ENCODE measurements around the gene ANKRD28. TPM values are rescaled to one million over a fixed set of nuclear protein-coding genes. Genes with fewer than 3 reads are reported as not detected.
A peak's percentile ranks its signal among the peaks of the same experiment; 100 is the strongest.

ANKRD28 gene
- total RNA-seq, 1 donor from 2014 or later, result 21.6 TPM

DNA sequence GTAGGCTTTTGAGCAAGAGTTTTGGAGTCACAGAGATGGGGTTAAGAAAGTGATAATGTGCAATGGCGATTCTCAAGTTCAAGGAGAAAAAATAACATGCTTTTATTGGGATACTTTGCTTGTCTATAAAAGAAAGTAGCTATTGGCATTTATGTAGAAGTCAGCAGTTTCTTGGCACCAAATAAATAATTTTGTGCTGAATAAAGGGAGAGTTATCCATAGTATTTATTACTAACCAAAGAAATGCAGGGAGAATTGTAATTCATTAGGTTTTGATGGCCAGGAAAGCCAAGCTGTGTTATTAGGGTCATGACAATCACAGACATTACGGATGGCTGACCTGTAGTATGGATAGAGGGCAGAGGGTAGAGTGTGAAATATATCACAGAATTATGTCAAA, 163.1 kb downstream of the ANKRD28 start:
- Histone ChIP-seq H3K4me3 (no peak overlapping the region), H3K36me3 (no peaks in the 10 kb centered on the region), H3K9me3 (replicated peaks) (no peaks in the 10 kb centered on the region), H3K4me1 (peaks cover 54% of the 10 kb centered on the region), H3K27ac (replicated peaks) (peak overlapping the region; percentile 73), H3K27me3 (ENCODE audit: low read depth) (no peaks in the 10 kb centered on the region)
- intact Hi-C loops (cut with micrococcal nuclease), result loop anchor here (5.0 kb wide), 1 partner anchor 178 kb away; no protein-coding TSS in a partner anchor
- TF ChIP-seq, protein P1, sequence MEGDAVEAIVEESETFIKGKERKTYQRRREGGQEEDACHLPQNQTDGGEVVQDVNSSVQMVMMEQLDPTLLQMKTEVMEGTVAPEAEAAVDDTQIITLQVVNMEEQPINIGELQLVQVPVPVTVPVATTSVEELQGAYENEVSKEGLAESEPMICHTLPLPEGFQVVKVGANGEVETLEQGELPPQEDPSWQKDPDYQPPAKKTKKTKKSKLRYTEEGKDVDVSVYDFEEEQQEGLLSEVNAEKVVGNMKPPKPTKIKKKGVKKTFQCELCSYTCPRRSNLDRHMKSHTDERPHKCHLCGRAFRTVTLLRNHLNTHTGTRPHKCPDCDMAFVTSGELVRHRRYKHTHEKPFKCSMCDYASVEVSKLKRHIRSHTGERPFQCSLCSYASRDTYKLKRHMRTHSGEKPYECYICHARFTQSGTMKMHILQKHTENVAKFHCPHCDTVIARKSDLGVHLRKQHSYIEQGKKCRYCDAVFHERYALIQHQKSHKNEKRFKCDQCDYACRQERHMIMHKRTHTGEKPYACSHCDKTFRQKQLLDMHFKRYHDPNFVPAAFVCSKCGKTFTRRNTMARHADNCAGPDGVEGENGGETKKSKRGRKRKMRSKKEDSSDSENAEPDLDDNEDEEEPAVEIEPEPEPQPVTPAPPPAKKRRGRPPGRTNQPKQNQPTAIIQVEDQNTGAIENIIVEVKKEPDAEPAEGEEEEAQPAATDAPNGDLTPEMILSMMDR (IDR thresholded peaks at IDR 0.05; ENCODE audit: borderline replicate concordance), result no peak
- no peak for DNase-seq

DNA sequence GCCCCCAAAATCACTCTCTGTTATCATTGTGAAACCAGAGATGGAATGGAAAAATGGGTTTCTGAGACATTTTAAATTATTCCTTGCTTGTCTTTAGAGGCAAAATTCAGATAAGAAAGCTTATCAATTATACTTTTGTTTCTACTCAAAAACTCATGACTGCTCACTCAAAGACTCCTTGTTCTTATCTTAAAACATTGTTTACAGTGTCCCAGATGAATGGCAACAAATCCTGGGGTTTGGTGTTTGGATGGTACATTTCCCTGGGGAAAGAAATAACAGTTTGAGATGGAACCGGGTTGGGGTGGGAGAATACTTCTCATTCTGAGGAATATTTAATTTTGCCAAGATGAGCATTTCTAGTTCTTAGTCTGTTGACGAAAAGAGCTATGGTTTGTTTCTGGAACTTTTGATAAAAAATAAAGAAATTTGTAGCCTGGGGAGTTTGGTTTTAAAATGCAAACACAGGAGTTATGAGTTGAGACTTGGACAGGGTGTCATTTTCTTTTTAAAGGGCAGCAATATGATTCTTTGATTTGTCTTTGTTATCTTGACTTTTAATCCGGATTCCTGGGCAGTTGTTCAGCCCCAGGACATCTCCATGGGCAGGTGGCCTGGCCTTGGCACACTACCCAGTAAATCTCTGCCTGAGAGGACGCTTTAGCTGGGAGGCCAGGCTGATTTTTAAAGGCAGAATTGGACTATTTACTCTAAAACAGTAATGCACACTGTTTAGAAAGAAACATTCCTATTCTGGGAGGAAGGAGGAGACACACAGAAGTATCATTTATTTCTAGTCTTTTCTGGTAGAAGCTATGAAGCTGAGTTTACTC, 163.8 kb downstream of the ANKRD28 start:
- Histone ChIP-seq H3K27ac (replicated peaks) (peak overlapping the region; percentile 73), H3K9me3 (replicated peaks) (no peaks in the 10 kb centered on the region), H3K4me1 (peaks cover 54% of the 10 kb centered on the region), H3K4me3 (no peak overlapping the region), H3K36me3 (no peaks in the 10 kb centered on the region), H3K27me3 (ENCODE audit: low read depth) (no peaks in the 10 kb centered on the region)
- TF ChIP-seq, protein P1 (IDR thresholded peaks at IDR 0.05; ENCODE audit: borderline replicate concordance), result no peak
- intact Hi-C loops (cut with micrococcal nuclease), result loop anchor here (5.0 kb wide), 1 partner anchor 178 kb away; no protein-coding TSS in a partner anchor
- DNase-seq, result no peak

DNA sequence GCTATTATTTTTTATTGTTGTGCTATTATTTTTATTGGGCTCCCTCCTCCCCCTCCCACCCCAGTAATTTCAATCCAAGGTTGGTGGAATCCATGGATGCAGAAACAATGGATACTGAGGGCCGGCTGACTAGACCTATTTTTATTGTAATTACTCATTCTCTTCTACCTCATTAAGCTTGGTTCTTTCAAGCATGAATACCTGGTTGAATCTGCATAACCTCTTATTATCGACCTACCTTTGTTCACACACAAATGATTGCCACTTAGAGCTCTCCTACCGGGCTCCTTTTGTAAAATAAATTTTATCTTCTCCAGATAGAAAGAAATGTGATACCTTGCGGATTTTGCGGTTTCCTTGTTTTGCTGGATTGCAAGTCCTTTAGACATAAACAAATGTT, 164.6 kb downstream of the ANKRD28 start:
- H3K4me1 ChIP-seq, result peaks cover 54% of the 10 kb centered on the region

DNA sequence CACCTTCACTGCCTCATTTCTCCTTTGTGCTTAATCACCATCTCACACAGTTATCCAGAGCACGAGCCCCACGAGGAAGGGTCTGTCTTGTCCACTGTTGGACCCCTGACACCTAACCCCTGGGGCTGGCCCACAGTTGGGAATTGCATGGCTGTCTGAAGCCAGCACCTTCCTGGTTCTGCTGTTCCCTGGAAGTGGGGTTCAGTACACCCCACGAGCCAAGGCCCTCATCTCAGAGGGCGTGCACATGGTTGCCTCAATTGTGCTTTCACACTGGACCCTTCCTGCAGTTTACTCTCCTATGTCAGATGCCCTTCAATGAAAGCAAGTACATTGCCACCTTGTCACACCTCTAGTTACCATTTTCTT, 165.6 kb downstream of the ANKRD28 start:
- Histone ChIP-seq H3K4me1 (peaks cover 49% of the 10 kb centered on the region), H3K27ac (replicated peaks) (no peak overlapping the region), H3K36me3 (no peaks in the 10 kb centered on the region), H3K9me3 (replicated peaks) (no peaks in the 10 kb centered on the region), H3K4me3 (no peak overlapping the region), H3K27me3 (ENCODE audit: low read depth) (no peaks in the 10 kb centered on the region)
- TF ChIP-seq, protein P1 (IDR thresholded peaks at IDR 0.05; ENCODE audit: borderline replicate concordance), result no peak
- no peak for DNase-seq
- intact Hi-C loops (cut with micrococcal nuclease), result loop anchor here (5.0 kb wide), 1 partner anchor 180 kb away; no protein-coding TSS in a partner anchor

More for the DNA sequence above, 164.6 kb downstream of the ANKRD28 start:
- Histone ChIP-seq H3K36me3 (no peaks in the 10 kb centered on the region), H3K4me3 (no peak overlapping the region), H3K27me3 (ENCODE audit: low read depth) (no peaks in the 10 kb centered on the region), H3K9me3 (replicated peaks) (no peaks in the 10 kb centered on the region), H3K27ac (replicated peaks) (no peak overlapping the region)
- intact Hi-C loops (cut with micrococcal nuclease), result loop anchor here (5.0 kb wide), 1 partner anchor 179 kb away; no protein-coding TSS in a partner anchor
- TF ChIP-seq, protein P1 (IDR thresholded peaks at IDR 0.05; ENCODE audit: borderline replicate concordance), result no peak
- DNase-seq, result no peak

DNA sequence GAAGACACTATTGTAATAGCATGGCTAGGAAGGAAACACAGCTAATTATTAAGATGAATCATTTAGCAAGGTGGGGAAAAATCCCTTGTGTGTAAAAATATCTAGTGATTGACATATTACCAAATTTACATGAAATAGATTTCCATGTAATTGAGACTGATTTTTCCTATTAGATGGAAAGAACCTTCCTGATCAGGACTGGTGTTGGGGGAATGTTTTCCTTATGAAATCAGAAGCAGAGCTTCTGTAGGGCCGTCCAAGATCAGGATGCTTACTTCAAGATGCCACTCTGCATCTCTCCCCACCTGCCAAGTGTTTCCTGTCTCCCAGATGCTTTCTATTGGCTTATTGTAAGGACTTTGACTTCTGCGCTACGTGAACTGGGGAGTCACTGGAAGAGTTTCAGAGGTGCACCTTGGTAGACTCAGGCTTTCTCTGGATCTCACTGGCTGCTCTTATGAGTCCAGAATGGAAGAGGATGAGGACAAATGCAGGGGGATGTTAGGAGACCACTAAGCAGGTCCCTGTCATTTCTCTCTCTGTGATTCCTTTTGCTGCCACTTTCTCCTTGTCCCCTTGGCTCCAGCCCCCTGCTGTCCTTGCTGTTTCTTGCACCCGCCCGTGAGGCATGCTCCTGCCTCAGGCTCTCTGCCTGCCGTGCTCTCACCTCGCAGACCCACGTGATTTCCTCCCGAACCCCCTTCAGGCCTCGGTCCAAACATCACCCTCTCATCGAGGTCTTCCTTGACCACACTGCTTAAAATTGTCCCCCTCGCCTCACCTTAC, 166.2 kb downstream of the ANKRD28 start:
- Histone ChIP-seq H3K4me3 (no peak overlapping the region), H3K27me3 (ENCODE audit: low read depth) (no peaks in the 10 kb centered on the region), H3K9me3 (replicated peaks) (no peaks in the 10 kb centered on the region), H3K36me3 (no peaks in the 10 kb centered on the region), H3K27ac (replicated peaks) (peak overlapping the region; percentile 36), H3K4me1 (peaks cover 43% of the 10 kb centered on the region)
- TF ChIP-seq, protein P1 (IDR thresholded peaks at IDR 0.05; ENCODE audit: borderline replicate concordance), result no peak
- no peak for DNase-seq
- intact Hi-C loops (cut with micrococcal nuclease), result loop anchor here (5.0 kb wide), 1 partner anchor 181 kb away; no protein-coding TSS in a partner anchor

Measured in left ventricle myocardium inferior (tissue), 1 donor.